GM12878 (cell line): ENCODE measurements around the gene UTP4. TPM values are rescaled to one million over a fixed set of nuclear protein-coding genes. Genes with fewer than 3 reads are reported as not detected.

Source experiments
- HCFC1 ChIP-seq: fragments of 150-350 bp; IDR thresholded peaks from 2 replicates; pipeline ENCODE4 v1.6.1; 2014; ENCODE audit warnings: low read length
- IKZF2 ChIP-seq, 2 experiments: fragments of 450-650 bp; IDR thresholded peaks; 2 replicates each; pipeline ENCODE4 v1.6.1; 2017; ENCODE audit warnings: mild to moderate bottlenecking in 2 of 2, moderate library complexity in 2 of 2
- KLF5 ChIP-seq: fragments of 450-650 bp; IDR thresholded peaks from 2 replicates; pipeline ENCODE4 v1.6.1; 2014; ENCODE audit warnings: mild to moderate bottlenecking; ENCODE audit not compliant: partially characterized antibody
- PAX5 ChIP-seq: IDR thresholded peaks from 2 replicates; pipeline ENCODE4 v1.6.1; 2011; ENCODE audit warnings: low read depth, low read length, borderline replicate concordance
- PML ChIP-seq: IDR thresholded peaks from 2 replicates; pipeline ENCODE4 v1.6.1; 2012; ENCODE audit warnings: low read length, inconsistent platforms
- SMAD5 ChIP-seq: IDR thresholded peaks from 2 replicates; pipeline ENCODE4 v1.6.1; 2016; ENCODE audit warnings: antibody characterized with exemption, low read depth
- polyA plus RNA-seq, 11 experiments: library from polyadenylated mRNA; depleted of rRNA in 4 of 11; unstranded in 6 of 11; stranded (reverse) in 5 of 11; fragments of >200 nt; fragmentation: Nextera tagmentation in 4 of 11; fragmentation: Illumina TruSeq in 1 of 11; extraction: Ambion mirVana in 4 of 11; extraction: Trizol in 1 of 11; gene quantifications; 1 replicate in 1 of 11; 2 replicates in 10 of 11; pipeline versions ENCODE4 v1.2.1 to v1.2.3, GENCODE V29; 2011 to 2016; ENCODE audit warnings: inconsistent platforms in 2 of 11, missing spikeins in 2 of 11, low read depth in 1 of 11
- total RNA-seq, 4 experiments: library from RNA; depleted of rRNA in 3 of 4; stranded (reverse); fragments of >200 nt in 3 of 4; fragmentation: Illumina TruSeq in 1 of 4; extraction: Trizol in 1 of 4; gene quantifications; 2 replicates each; pipeline versions ENCODE4 v1.2.1 to v1.2.3, GENCODE V29; 2013 to 2021
- TF ChIP-seq, protein P1 (sequence below): IDR thresholded peaks from 2 replicates; pipeline ENCODE4 v1.6.1; 2011; ENCODE audit warnings: borderline replicate concordance, low read depth, mild to moderate bottlenecking, moderate library complexity, mixed read lengths, low read length; ENCODE audit not compliant: insufficient read depth; ENCODE audit errors: extremely low read length
- TF ChIP-seq, protein P2 (sequence below): fragments of 450-650 bp; formaldehyde crosslinking; IDR thresholded peaks from 2 replicates; pipeline ENCODE4 v1.4.0; 2022; ENCODE audit warnings: mild to moderate bottlenecking, moderate library complexity

The UTP4 gene
- total and polyA plus RNA-seq, 10 of the 15 experiments (the other 5 are each of a cell fraction or from before 2014, with no cell fraction given) = 32.5 to 131 (median 84.0) TPM

DNA sequence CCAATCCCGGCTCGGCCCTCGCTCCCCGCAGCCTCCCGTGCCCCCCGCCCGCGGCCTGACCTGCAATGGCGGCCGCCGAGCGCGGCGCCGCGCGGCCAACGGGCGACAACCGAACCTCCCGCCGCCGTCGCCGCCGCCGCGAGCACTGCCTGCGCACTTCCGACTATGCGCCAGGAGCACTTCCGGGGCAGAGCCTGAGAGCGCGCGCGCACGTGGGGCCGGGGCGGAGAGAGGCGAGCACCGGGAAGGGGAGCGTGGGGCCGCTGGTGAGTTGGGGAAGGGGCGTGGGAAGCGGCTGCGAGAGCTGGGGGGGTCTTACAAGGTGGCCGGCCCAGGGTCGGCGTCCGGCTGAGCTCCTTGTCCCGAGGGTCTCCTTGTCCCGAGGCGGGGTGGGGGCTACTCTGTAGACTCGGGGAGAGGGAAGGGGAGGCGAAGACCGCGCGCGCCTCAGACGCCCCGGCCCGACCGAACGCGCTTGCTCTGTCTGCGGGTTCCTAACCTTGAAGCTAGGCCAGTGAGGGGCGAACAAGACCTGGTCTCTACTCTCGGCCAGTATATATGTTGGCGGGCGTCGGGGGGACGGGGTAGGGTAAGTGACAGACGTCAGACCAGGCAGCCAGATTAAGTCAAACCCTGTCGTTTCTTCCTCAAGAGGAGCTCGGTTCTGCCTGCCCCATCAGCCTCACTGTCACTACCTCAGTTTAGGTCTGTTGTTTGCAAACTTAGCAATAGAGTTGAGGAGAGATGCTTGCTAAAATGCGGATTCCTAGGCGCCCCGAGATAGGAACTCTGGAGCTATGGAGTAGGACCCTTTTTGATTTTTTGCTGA lies at the start of gene UTP4, which contains the start of gene CHTF8 (continued):
- TF ChIP-seq PML (no peak), KLF5 (no peak), PAX5 (no peak), HCFC1 (peak; percentile 50; the same call in 1 of the 2 replicates), IKZF2 (IDR thresholded peaks at IDR 0.05) (no peak), SMAD5 (peak; percentile 86)
- TF ChIP-seq, protein P1, sequence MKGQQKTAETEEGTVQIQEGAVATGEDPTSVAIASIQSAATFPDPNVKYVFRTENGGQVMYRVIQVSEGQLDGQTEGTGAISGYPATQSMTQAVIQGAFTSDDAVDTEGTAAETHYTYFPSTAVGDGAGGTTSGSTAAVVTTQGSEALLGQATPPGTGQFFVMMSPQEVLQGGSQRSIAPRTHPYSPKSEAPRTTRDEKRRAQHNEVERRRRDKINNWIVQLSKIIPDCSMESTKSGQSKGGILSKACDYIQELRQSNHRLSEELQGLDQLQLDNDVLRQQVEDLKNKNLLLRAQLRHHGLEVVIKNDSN = peak; percentile 81
- TF ChIP-seq, protein P2, sequence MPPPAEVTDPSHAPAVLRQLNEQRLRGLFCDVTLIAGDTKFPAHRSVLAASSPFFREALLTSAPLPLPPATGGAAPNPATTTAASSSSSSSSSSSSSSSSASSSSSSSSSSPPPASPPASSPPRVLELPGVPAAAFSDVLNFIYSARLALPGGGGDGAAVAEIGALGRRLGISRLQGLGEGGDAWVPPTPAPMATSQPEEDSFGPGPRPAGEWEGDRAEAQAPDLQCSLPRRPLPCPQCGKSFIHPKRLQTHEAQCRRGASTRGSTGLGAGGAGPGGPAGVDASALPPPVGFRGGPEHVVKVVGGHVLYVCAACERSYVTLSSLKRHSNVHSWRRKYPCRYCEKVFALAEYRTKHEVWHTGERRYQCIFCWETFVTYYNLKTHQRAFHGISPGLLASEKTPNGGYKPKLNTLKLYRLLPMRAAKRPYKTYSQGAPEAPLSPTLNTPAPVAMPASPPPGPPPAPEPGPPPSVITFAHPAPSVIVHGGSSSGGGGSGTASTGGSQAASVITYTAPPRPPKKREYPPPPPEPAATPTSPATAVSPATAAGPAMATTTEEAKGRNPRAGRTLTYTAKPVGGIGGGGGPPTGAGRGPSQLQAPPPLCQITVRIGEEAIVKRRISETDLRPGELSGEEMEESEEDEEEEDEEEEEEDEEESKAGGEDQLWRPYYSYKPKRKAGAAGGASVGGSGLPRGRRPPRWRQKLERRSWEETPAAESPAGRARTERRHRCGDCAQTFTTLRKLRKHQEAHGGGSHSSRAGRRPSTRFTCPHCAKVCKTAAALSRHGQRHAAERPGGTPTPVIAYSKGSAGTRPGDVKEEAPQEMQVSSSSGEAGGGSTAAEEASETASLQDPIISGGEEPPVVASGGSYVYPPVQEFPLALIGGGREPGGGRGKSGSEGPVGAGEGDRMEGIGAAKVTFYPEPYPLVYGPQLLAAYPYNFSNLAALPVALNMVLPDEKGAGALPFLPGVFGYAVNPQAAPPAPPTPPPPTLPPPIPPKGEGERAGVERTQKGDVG (CRISPR knock-in tag) = no peak
